Cardiac fibroblast (primary cell): ENCODE results near the gene PDCD11.
"Not testable (repeated sequence)": the region's sequence is repeated elsewhere in the genome, so short reads cannot be mapped to it uniquely, and the experiment has no call there.

ENCODE experiments used
- DNase-seq, 2 donors: peaks; one replicate each; pipeline versions ENCODE4 v3.0.0 to v3.0.0-alpha.2; 2010; ENCODE audit warnings: low read depth in 2 of 2
- H3K4me3 ChIP-seq, 2 donors: replicated peaks in 1 of 2; 1 replicate in 1 of 2; 2 replicates in 1 of 2; pipeline ENCODE4 v1.5.1; 2011; ENCODE audit warnings: low read depth in 2 of 2, low read length in 2 of 2, mild to moderate bottlenecking in 2 of 2, moderate library complexity in 1 of 2
- TF ChIP-seq, protein P1 (sequence below): IDR thresholded peaks from one replicate; pipeline ENCODE4 v1.5.1; 2011; ENCODE audit warnings: low read depth, mild to moderate bottlenecking, low read length, inconsistent platforms

The PDCD11 gene

GRCh38 chr10:103396789-103397087 is 312 bp downstream of the PDCD11 start:
- DNase-seq, result peak in 1 of 2 donors; percentile 2
- H3K4me3 ChIP-seq, result peak overlapping the region; percentile 90 to 97
- TF ChIP-seq, protein P1, sequence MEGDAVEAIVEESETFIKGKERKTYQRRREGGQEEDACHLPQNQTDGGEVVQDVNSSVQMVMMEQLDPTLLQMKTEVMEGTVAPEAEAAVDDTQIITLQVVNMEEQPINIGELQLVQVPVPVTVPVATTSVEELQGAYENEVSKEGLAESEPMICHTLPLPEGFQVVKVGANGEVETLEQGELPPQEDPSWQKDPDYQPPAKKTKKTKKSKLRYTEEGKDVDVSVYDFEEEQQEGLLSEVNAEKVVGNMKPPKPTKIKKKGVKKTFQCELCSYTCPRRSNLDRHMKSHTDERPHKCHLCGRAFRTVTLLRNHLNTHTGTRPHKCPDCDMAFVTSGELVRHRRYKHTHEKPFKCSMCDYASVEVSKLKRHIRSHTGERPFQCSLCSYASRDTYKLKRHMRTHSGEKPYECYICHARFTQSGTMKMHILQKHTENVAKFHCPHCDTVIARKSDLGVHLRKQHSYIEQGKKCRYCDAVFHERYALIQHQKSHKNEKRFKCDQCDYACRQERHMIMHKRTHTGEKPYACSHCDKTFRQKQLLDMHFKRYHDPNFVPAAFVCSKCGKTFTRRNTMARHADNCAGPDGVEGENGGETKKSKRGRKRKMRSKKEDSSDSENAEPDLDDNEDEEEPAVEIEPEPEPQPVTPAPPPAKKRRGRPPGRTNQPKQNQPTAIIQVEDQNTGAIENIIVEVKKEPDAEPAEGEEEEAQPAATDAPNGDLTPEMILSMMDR, result no peak

- peak overlapping the region; percentile 90 to 97 for H3K4me3 ChIP-seq
- TF ChIP-seq, protein P1, result no peak
- peak in 1 of 2 donors; percentile 8 for DNase-seq
These were observed 882 bp downstream of the PDCD11 start for GRCh38 chr10:103397191-103397825.

DNA sequence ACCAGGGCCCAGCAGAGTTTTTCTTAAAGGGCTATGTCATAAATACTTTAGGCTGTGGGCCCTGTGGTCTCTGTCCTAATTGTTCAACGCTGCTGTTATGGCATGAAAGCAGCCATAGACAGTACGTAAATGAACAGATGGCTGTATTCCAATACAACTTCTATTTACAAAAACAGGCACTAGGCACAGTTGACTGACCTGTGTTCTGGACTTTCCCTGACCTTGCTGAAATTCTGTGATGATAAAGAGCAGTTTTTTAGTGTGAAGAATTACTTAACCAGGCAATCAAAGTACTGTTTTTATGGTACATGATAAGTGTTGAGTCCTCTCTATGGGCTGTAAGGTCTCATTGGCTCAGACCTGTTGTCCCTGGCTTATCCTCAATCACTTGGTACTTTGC is 17.1 kb downstream of the PDCD11 start:
- no peak overlapping the region for H3K4me3 ChIP-seq
- TF ChIP-seq, protein P1, result no peak
- no peak for DNase-seq

DNA sequence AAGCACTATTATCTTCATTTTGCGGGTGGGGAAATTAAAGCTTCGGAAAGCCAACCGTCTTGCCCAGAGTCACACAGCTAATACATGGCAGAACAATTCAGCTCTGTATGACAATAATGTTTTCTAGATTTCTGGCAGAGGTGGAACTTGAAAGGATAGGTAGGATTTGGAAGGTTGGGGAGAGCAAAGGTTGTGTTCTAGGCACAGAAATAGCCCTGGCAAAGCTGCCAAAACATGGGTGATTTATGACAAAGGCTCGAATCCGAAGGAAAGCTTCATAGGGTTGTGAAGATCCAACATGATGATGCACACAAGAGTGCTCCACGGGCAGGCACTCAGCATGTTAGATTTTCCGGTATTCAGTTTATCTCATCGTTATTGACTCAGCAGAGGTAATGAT is 19.2 kb downstream of the PDCD11 start:
- no peak overlapping the region for H3K4me3 ChIP-seq
- TF ChIP-seq, protein P1, result no peak
- DNase-seq, result no peak

DNA sequence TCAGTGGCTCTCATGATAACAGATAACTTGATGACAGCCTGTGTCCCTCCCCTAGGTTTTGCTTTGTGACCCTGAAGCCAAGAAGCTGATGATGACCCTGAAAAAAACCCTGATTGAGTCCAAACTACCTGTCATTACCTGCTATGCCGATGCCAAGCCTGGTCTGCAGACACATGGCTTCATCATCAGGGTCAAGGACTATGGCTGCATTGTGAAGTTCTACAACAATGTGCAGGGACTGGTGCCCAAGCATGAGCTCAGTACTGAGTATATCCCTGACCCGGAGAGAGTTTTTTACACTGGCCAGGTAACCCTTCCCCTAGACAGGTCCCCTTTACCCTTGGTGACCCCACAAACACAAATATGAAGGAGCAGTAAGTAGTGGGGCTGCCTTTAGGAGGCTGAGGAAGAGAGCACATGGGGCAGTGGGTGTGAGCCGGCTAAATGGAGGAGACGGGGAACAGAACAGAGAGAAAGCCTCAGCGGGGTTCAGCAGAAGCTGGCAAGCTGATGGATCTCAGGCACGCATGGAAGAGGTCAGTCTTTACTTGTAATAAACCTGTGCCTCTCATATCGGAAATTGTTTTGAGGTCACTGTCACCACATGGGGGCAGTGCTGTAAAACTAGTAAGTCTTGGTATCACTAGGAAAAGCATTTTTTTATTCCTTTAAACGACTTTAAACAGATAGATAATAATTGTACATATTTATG is 20.2 kb downstream of the PDCD11 start:
- TF ChIP-seq, protein P1, result peak; percentile 53
- peak; percentile 79 to 84 for DNase-seq
- H3K4me3 ChIP-seq, result no peak overlapping the region

DNA sequence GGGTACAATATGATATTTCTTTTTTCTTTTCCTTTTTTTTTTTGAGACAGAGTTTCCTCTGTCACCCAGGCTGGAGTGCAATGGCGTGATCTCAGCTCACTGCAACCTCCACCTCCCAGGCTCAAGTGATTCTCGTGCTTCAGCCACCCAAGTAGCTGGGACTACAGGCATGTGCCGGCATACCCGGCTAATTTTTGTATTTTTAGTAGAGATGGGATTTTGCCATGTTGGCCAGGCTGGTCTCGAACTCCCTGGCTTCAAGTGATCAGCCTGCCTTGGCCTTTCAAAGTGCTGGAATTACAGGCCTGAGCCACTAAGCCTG is 20.7 kb downstream of the PDCD11 start:
- H3K4me3 ChIP-seq, DNase-seq: not testable (repeated sequence)

GRCh38 chr10:103417601-103418000 is 21.2 kb downstream of the PDCD11 start:
- TF ChIP-seq, protein P1, result no peak
- no peak overlapping the region for H3K4me3 ChIP-seq
- no peak for DNase-seq
